ENCODE results near the gene TBC1D9B. TPM values are rescaled to one million over a fixed set of nuclear protein-coding genes. Genes with fewer than 3 reads are reported as not detected.

TBC1D9B gene
- total RNA-seq, 1 donor from 2014 or later: 94.0 TPM

- intact Hi-C loops (cut with DNase I): no loop called here
- H3K4me3 ChIP-seq: no peak overlapping the region
- DNase-seq (no peak), ATAC-seq (no peak)
- H3K27me3 ChIP-seq (ENCODE audit: low read depth): no peaks in the 10 kb centered on the region
- no peak overlapping the region for H3K27ac ChIP-seq
- no peaks in the 10 kb centered on the region for H3K9me3 ChIP-seq
- no peak for TF ChIP-seq CTCF (IDR thresholded peaks at IDR 0.05)
- H3K36me3 ChIP-seq: peaks cover 93% of the 10 kb centered on the region
- H3K4me1 ChIP-seq: peaks cover 21% of the 10 kb centered on the region
These were observed 73.6 kb downstream of the TBC1D9B start for GRCh38 chr5:179834120-179834519.

GRCh38 chr5:179833709-179834070 is 74.0 kb downstream of the TBC1D9B start:
- H3K9me3 ChIP-seq: no peaks in the 10 kb centered on the region
- H3K36me3 ChIP-seq: peaks cover 95% of the 10 kb centered on the region
- H3K27ac ChIP-seq: no peak overlapping the region
- H3K4me3 ChIP-seq: no peak overlapping the region
- DNase-seq: no peak
- intact Hi-C loops (cut with DNase I): no loop called here
- TF ChIP-seq CTCF (IDR thresholded peaks at IDR 0.05): no peak
- no peaks in the 10 kb centered on the region for H3K27me3 ChIP-seq (ENCODE audit: low read depth)
- ATAC-seq: no peak
- H3K4me1 ChIP-seq: peaks cover 21% of the 10 kb centered on the region

- Histone ChIP-seq H3K36me3 (peaks cover 95% of the 10 kb centered on the region), H3K4me3 (no peak overlapping the region), H3K27me3 (ENCODE audit: low read depth) (no peaks in the 10 kb centered on the region), H3K4me1 (peaks cover 22% of the 10 kb centered on the region), H3K9me3 (no peaks in the 10 kb centered on the region), H3K27ac (no peak overlapping the region)
- TF ChIP-seq CTCF (IDR thresholded peaks at IDR 0.05): no peak
- DNase-seq: no peak
- intact Hi-C loops (cut with DNase I): no loop called here
- no peak for ATAC-seq
These were observed 74.5 kb downstream of the TBC1D9B start for GRCh38 chr5:179833056-179833708.

GRCh38 chr5:179832039-179832745 is 75.5 kb downstream of the TBC1D9B start:
- H3K4me3 ChIP-seq: no peak overlapping the region

GRCh38 chr5:179830818-179831468 is 76.8 kb downstream of the TBC1D9B start:
- DNase-seq: no peak
- intact Hi-C loops (cut with DNase I): no loop called here

More at GRCh38 chr5:179832039-179832745, 75.5 kb downstream of the TBC1D9B start:
- intact Hi-C loops (cut with DNase I): no loop called here
- no peak for DNase-seq
- Histone ChIP-seq H3K27ac (no peak overlapping the region), H3K27me3 (ENCODE audit: low read depth) (no peaks in the 10 kb centered on the region), H3K36me3 (peaks cover 95% of the 10 kb centered on the region), H3K4me1 (peaks cover 29% of the 10 kb centered on the region), H3K9me3 (no peaks in the 10 kb centered on the region)
- no peak for ATAC-seq
- TF ChIP-seq CTCF (IDR thresholded peaks at IDR 0.05): no peak

More at GRCh38 chr5:179830818-179831468, 76.8 kb downstream of the TBC1D9B start:
- Histone ChIP-seq H3K9me3 (no peaks in the 10 kb centered on the region), H3K27me3 (ENCODE audit: low read depth) (no peaks in the 10 kb centered on the region), H3K4me3 (no peak overlapping the region), H3K27ac (no peak overlapping the region), H3K4me1 (peaks cover 29% of the 10 kb centered on the region), H3K36me3 (peaks cover 95% of the 10 kb centered on the region)
- no peak for TF ChIP-seq CTCF (IDR thresholded peaks at IDR 0.05)
- no peak for ATAC-seq

Data from lower lobe of right lung (tissue), 2 donors.